GM12878 (cell line): Measurements from ENCODE around the gene NEXMIF. TPM values are rescaled to one million over a fixed set of nuclear protein-coding genes. Genes with fewer than 3 reads are reported as not detected.

ENCODE experiments used
- CREB1 ChIP-seq: IDR thresholded peaks from 2 replicates; pipeline ENCODE4 v1.6.1; 2012; ENCODE audit warnings: low read depth, mild to moderate bottlenecking, inconsistent platforms
- HDGF ChIP-seq: fragments of 450-650 bp; IDR thresholded peaks from 2 replicates; pipeline ENCODE4 v1.6.1; 2016; ENCODE audit warnings: antibody characterized with exemption
- IKZF1 ChIP-seq: fragments of 450-650 bp; conservative IDR thresholded peaks from 2 replicates; pipeline ENCODE4 v1.6.1; 2017; ENCODE audit warnings: antibody characterized with exemption, mild to moderate bottlenecking
- MYB ChIP-seq: fragments of 150-350 bp; IDR thresholded peaks from 2 replicates; pipeline ENCODE4 v1.6.1; 2014; ENCODE audit warnings: mild to moderate bottlenecking, low read depth, low read length, borderline replicate concordance
- NFYA ChIP-seq: IDR thresholded peaks from 2 replicates; pipeline ENCODE4 v1.6.1; 2011; ENCODE audit warnings: low read depth, mild to moderate bottlenecking, low read length, improper control_type of control experiment, borderline replicate concordance
- PBX3 ChIP-seq: IDR thresholded peaks from 2 replicates; pipeline ENCODE4 v1.6.1; 2011; ENCODE audit warnings: mild to moderate bottlenecking, low read depth, low read length, moderate library complexity; ENCODE audit not compliant: insufficient replicate concordance
- SREBF1 ChIP-seq: IDR thresholded peaks from 2 replicates; pipeline ENCODE4 v1.6.1; 2012; ENCODE audit warnings: mild to moderate bottlenecking, low read length
- ZBTB40 ChIP-seq: fragments of 450-650 bp; IDR thresholded peaks from 2 replicates; pipeline ENCODE4 v1.6.1; 2016; ENCODE audit warnings: mild to moderate bottlenecking, moderate library complexity, borderline replicate concordance
- polyA plus RNA-seq, 11 experiments: library from polyadenylated mRNA; depleted of rRNA in 4 of 11; unstranded in 6 of 11; stranded (reverse) in 5 of 11; fragments of >200 nt; fragmentation: Nextera tagmentation in 4 of 11; fragmentation: Illumina TruSeq in 1 of 11; extraction: Ambion mirVana in 4 of 11; extraction: Trizol in 1 of 11; gene quantifications; 1 replicate in 1 of 11; 2 replicates in 10 of 11; pipeline versions ENCODE4 v1.2.1 to v1.2.3, GENCODE V29; 2011 to 2016; ENCODE audit warnings: inconsistent platforms in 2 of 11, missing spikeins in 2 of 11, low read depth in 1 of 11
- total RNA-seq, 4 experiments: library from RNA; depleted of rRNA in 3 of 4; stranded (reverse); fragments of >200 nt in 3 of 4; fragmentation: Illumina TruSeq in 1 of 4; extraction: Trizol in 1 of 4; gene quantifications; 2 replicates each; pipeline versions ENCODE4 v1.2.1 to v1.2.3, GENCODE V29; 2013 to 2021

NEXMIF gene
- total and polyA plus RNA-seq, 10 of the 15 experiments (the other 5 are each of a cell fraction or from before 2014, with no cell fraction given): 0.75 to 10.4 (median 4.3) TPM

- TF ChIP-seq IKZF1: no peak
- TF ChIP-seq MYB: no peak
- no peak for TF ChIP-seq SREBF1
- no peak for TF ChIP-seq ZBTB40
- TF ChIP-seq CREB1: no peak
- TF ChIP-seq PBX3: no peak
- TF ChIP-seq HDGF: no peak
- TF ChIP-seq NFYA: no peak
- TF ChIP-seq, all 136 proteins: peak for 0
Observed at GRCh38 chrX:74892561-74892960, 32.7 kb downstream of the NEXMIF start (continued).
